IPS-15b (cell line): ENCODE measurements around the gene RPAP2.

Experiments used
- H3K27me3 ChIP-seq: one replicate; pipeline ENCODE4 v1.6.1; 2013; ENCODE audit warnings: low read length; ENCODE audit not compliant: control insufficient read depth, insufficient read depth
- H3K36me3 ChIP-seq: one replicate; pipeline ENCODE4 v1.6.1; 2013; ENCODE audit warnings: low read length; ENCODE audit not compliant: control insufficient read depth, insufficient read depth
- H3K4me1 ChIP-seq: one replicate; pipeline ENCODE4 v1.6.1; 2013; ENCODE audit warnings: mild to moderate bottlenecking, low read length; ENCODE audit not compliant: control insufficient read depth, insufficient read depth
- H3K4me3 ChIP-seq: one replicate; pipeline ENCODE4 v1.5.1; 2013; ENCODE audit warnings: low read depth, low read length
- H3K9ac ChIP-seq: one replicate; pipeline ENCODE4 v1.6.1; 2013; ENCODE audit warnings: low read depth, mild to moderate bottlenecking, low read length
- H3K9me3 ChIP-seq: one replicate; pipeline ENCODE4 v1.6.1; 2013; ENCODE audit warnings: mild to moderate bottlenecking, low read length; ENCODE audit not compliant: control insufficient read depth, insufficient read depth

The RPAP2 gene

GRCh38 chr1:92439291-92439690 is 140.4 kb downstream of the RPAP2 start:
- H3K4me1 ChIP-seq, result no peaks in the 10 kb centered on the region
- no peaks in the 10 kb centered on the region for H3K27me3 ChIP-seq
- H3K4me3 ChIP-seq, result no peak overlapping the region
- no peak overlapping the region for H3K9ac ChIP-seq
- H3K36me3 ChIP-seq, result no peaks in the 10 kb centered on the region
- H3K9me3 ChIP-seq, result no peaks in the 10 kb centered on the region

GRCh38 chr1:92441316-92441696 is 142.4 kb downstream of the RPAP2 start:
- Histone ChIP-seq H3K4me1 (no peaks in the 10 kb centered on the region), H3K36me3 (no peaks in the 10 kb centered on the region), H3K4me3 (peak overlapping the region; percentile 45), H3K27me3 (peaks cover 1% of the 10 kb centered on the region), H3K9ac (no peak overlapping the region), H3K9me3 (no peaks in the 10 kb centered on the region)

DNA sequence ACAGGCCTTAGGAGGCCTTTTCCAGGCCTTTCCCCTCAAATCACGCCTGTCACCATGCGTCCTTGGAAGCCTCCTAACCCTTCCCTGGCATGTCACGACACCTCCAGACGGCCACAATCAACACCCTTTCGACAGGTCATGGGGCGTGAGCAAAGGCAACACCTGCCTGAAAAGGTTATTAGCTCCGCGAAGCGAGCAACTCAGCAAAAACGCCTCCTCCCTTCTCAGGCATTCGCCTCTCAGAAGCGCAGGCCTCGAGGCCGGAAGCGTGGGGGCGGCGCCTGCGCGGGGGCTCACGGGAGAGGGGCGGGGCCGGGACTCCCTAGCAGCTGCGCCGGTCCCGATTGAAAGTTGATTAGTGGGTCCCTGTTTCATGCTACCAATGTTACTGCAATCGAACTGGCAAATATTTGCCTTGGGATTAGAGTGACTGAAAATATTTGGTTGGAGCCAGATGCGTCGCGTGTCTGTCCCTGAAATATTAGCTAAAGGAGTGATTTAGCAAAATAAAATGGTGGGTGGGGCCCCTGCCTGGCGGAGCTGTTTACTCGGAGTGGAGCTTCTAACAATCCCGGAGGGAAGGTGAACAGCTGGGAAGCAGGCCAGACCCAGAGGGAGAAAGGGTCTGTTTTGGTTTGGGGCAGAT is 143.0 kb downstream of the RPAP2 start:
- H3K9me3 ChIP-seq, result no peaks in the 10 kb centered on the region
- H3K36me3 ChIP-seq, result no peaks in the 10 kb centered on the region
- H3K4me3 ChIP-seq, result peak overlapping the region; percentile 45
- H3K9ac ChIP-seq, result peak overlapping the region; percentile 38
- no peaks in the 10 kb centered on the region for H3K4me1 ChIP-seq
- peaks cover 2% of the 10 kb centered on the region for H3K27me3 ChIP-seq

DNA sequence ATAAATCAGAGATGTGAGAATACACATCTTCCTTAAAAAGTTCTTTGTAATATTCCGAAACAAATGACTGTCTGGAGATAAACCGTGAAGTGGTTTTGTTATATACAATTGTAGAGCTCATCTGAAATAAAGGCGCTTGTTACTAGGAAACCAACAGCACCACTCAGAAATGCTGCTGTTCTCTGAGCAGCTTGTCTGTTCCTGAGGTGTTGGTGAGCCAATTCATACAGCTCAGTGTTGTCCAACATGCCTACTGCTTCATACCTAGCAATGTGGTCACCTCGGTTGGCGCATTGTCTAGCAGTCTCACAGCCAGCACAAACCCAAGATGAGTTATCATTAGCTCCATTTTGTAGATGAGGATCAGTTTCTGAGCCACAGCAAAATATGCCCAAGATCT is 143.5 kb downstream of the RPAP2 start:
- Histone ChIP-seq H3K36me3 (no peaks in the 10 kb centered on the region), H3K9ac (no peak overlapping the region), H3K27me3 (peaks cover 2% of the 10 kb centered on the region), H3K9me3 (no peaks in the 10 kb centered on the region), H3K4me1 (no peaks in the 10 kb centered on the region), H3K4me3 (peak overlapping the region; percentile 45)

DNA sequence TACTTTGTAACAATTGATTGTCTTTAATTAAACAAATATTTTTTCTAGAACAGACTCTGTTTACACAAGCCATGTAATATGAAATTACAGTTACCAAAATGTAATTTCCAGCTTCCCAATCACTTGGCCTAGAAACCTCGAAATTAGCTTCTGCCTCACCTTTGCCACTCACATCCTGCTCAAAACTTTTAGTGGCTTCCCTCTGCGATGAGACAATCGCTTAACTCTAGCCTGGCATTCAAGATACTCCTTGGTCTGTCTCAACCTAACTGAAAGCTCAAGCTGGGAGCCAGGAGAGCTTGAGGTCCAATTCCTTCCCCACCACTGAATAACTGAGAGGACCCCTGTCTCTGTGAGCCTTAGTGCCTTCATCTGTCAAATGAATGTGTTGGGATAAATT is 145.0 kb downstream of the RPAP2 start:
- Histone ChIP-seq H3K4me3 (no peak overlapping the region), H3K9ac (no peak overlapping the region), H3K4me1 (no peaks in the 10 kb centered on the region), H3K36me3 (no peaks in the 10 kb centered on the region), H3K9me3 (no peaks in the 10 kb centered on the region), H3K27me3 (peaks cover 2% of the 10 kb centered on the region)

DNA sequence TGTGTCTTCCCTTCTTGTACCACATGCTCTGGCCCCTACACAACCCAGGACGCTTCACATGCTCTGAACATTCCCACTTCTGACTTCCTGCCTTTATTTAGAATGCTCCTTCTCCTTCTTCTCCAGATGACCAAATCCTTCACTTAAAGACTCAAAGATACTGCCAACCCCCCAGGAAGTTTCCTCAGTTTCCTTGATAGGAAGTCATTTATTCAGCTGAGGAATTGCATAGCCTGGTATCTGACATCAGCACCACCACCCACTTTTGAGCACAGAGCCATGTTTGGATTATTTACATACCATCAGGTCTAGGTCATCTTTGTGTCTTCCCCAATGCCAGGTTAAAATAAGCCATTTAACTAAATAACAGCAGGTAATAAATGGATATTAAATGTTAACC is 145.5 kb downstream of the RPAP2 start:
- Histone ChIP-seq H3K4me3 (no peak overlapping the region), H3K9ac (no peak overlapping the region)

DNA sequence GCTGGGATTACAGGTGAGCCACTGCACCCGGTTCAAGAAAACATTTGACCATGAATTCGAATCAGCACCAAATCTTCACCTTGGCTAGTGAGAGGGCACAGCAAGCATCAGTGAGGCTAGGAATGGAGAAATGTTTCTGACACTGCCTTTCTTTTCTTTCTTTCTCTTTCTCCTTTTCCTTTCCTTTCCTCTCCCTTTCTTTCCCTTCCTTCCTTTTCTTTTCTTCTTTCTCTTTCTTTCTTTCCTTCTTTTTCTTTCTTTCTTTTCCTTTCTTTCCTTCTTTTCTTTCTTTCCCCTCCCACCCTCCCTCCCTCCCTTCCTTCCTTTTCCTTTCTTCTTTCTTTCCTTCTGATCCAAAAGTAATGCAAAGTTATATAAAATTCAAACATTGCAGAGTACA is 147.0 kb downstream of the RPAP2 start:
- H3K27me3 ChIP-seq, result peaks cover 2% of the 10 kb centered on the region
- H3K9ac ChIP-seq, result no peak overlapping the region
- H3K4me1 ChIP-seq, result no peaks in the 10 kb centered on the region

More for the DNA sequence above, 145.5 kb downstream of the RPAP2 start:
- Histone ChIP-seq H3K36me3 (no peaks in the 10 kb centered on the region), H3K9me3 (no peaks in the 10 kb centered on the region), H3K27me3 (peaks cover 2% of the 10 kb centered on the region), H3K4me1 (no peaks in the 10 kb centered on the region)

GRCh38 chr1:92446546-92446945 is 147.7 kb downstream of the RPAP2 start:
- no peaks in the 10 kb centered on the region for H3K36me3 ChIP-seq

More for the DNA sequence above, 147.0 kb downstream of the RPAP2 start:
- Histone ChIP-seq H3K4me3 (no peak overlapping the region), H3K36me3 (no peaks in the 10 kb centered on the region), H3K9me3 (no peaks in the 10 kb centered on the region)

DNA sequence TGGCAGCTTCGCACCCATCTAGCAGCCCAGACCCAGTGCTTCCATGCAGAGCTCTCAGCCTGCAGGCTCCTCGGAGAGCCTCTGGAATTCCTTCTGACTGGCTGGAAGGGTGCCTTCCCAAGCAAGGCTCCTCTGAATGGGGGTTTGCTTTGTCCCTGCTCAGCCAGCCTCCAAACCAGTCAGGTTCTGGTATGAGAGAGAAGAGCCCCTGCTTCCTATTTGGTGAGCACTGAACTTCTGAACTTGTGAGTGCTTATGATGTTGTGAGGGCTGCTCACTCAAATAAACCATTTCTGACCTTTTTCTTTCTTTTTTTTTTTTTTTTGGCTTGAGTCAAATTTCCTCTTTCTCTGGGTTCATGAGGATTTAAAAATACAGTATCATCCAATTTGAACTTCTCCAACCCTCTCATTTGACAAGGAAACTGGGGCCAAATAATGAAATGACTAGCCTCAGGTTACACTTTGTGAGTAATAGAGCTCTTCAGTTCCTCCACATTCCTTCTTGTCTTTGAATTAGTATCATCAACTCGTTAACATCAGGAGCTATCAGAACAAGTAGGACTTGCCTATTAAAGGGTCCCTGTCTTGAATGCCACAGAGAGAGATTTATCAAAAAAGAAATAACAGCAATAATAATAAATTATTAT is 148.3 kb downstream of the RPAP2 start:
- Histone ChIP-seq H3K36me3 (no peaks in the 10 kb centered on the region), H3K9me3 (no peaks in the 10 kb centered on the region), H3K27me3 (peaks cover 2% of the 10 kb centered on the region), H3K4me1 (no peaks in the 10 kb centered on the region), H3K9ac (no peak overlapping the region), H3K4me3 (no peak overlapping the region)

More at GRCh38 chr1:92446546-92446945, 147.7 kb downstream of the RPAP2 start:
- no peaks in the 10 kb centered on the region for H3K4me1 ChIP-seq
- H3K4me3 ChIP-seq, result no peak overlapping the region
- no peak overlapping the region for H3K9ac ChIP-seq
- H3K27me3 ChIP-seq, result peaks cover 2% of the 10 kb centered on the region
- H3K9me3 ChIP-seq, result no peaks in the 10 kb centered on the region

DNA sequence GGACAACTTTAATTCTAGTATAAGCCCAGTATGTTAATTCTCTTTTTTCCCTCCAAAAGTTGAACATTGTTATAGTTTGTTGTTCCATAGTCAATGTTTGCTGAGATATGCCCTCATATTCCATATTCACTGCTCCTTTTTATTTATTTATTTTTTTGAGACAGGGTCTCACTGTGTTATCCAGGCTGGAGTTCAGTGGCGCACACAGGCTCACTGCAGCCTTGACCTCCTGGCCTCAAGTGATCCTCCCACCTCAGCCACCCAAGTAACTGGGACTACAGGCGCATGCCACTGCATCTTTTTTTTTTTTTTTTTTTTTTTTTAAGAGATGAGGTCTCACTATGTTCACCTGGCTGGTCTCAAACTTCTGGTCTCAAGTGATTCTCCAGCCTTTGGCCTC is 149.1 kb downstream of the RPAP2 start:
- Histone ChIP-seq H3K27me3 (peaks cover 2% of the 10 kb centered on the region), H3K4me1 (no peaks in the 10 kb centered on the region), H3K36me3 (no peaks in the 10 kb centered on the region), H3K9me3 (no peaks in the 10 kb centered on the region), H3K4me3 (no peak overlapping the region), H3K9ac (no peak overlapping the region)
